K562 (cell line): Measurements from ENCODE around the gene NSDHL. TPM values are rescaled to one million over a fixed set of nuclear protein-coding genes. Genes with fewer than 3 reads are reported as not detected.

Experiments used
- ATAC-seq: fragments of 200-7000 bp; cut with Tn5 transposase; 3 replicates; pipeline ENCODE4 v1.9.1; 2020; ENCODE audit warnings: moderate library complexity
- BruUV-seq: library from RNA; stranded (reverse); fragments of 400-500 nt; replicated peaks from 2 replicates; lab custom pipeline; 2021; lab: Mats Ljungman, UMichigan
- CTCF ChIA-PET: fragments of 300-600 bp; formaldehyde crosslinking; extraction: SDS; loops from one replicate; lab custom pipeline; 2021; ENCODE audit warnings: low intra/inter-chr PET ratio; lab: Yijun Ruan, JAX
- POLR2A ChIA-PET: fragments of 300-600, 350-650 bp; sonication (Branson Sonifier 250); formaldehyde crosslinking; extraction: SDS; loops from one replicate; lab custom pipeline; 2021; ENCODE audit warnings: antibody characterized with exemption, inconsistent platforms; lab: Yijun Ruan, JAX
- DNase-seq, 4 experiments: peaks; one replicate each; pipeline versions ENCODE4 v3.0.0 to v3.0.0-alpha.2; 2011 to 2018; ENCODE audit warnings: low spot score in 3 of 4, mixed read lengths in 3 of 4; ENCODE audit errors: extremely low read depth in 1 of 4
- FAIRE-seq: peaks from 2 replicates; lab custom pipeline; 2011; peaks lifted over from hg19 to GRCh38; lab: Jason Lieb, UNC
- H2AFZ ChIP-seq: 2 replicates; pipeline ENCODE4 v1.6.0; 2011; ENCODE audit warnings: low read depth, low read length, control low read depth, inconsistent platforms
- H3K27ac ChIP-seq: fragments of 200-600 bp; 3 replicates; pipeline ENCODE4 v1.8.0; 2011; ENCODE audit warnings: low read depth, mild to moderate bottlenecking, control low read depth, inconsistent platforms, low read length, moderate library complexity, mixed read lengths; ENCODE audit errors: extremely low read depth
- H3K27me3 ChIP-seq, 2 experiments: fragments of 300-600 bp in 1 of 2; 2 replicates in 1 of 2; 3 replicates in 1 of 2; pipeline versions ENCODE4 v1.6.0 to v1.8.0; 2011; ENCODE audit warnings: inconsistent platforms in 2 of 2, low read length in 2 of 2, mild to moderate bottlenecking in 1 of 2, mixed read lengths in 1 of 2, moderate library complexity in 1 of 2; ENCODE audit not compliant: control insufficient read depth in 2 of 2, insufficient read depth in 2 of 2
- H3K36me3 ChIP-seq: fragments of 300-600 bp; 3 replicates; pipeline ENCODE4 v1.8.0; 2011; ENCODE audit warnings: mild to moderate bottlenecking, low read length, inconsistent platforms; ENCODE audit not compliant: control insufficient read depth, insufficient read depth
- H3K4me1 ChIP-seq, 2 experiments: fragments of 200-600 bp in 1 of 2; replicated peaks in 1 of 2; 2 replicates in 1 of 2; 3 replicates in 1 of 2; pipeline versions ENCODE4 v1.5.1 to v1.8.0; 2011; ENCODE audit warnings: inconsistent platforms in 2 of 2, low read length in 2 of 2, mild to moderate bottlenecking in 1 of 2, mixed read lengths in 1 of 2, moderate library complexity in 1 of 2; ENCODE audit not compliant: control insufficient read depth in 2 of 2, insufficient read depth in 2 of 2
- H3K4me2 ChIP-seq: 2 replicates; pipeline ENCODE4 v1.6.1; 2011; ENCODE audit warnings: low read length, control low read depth, inconsistent platforms, mixed read lengths; ENCODE audit not compliant: insufficient read depth
- H3K4me3 ChIP-seq: fragments of 200-600 bp; sonication (generic), shearing (Covaris generic); 2 replicates; pipeline ENCODE4 v1.5.1; 2016; ENCODE audit warnings: control low read depth, inconsistent platforms
- H3K79me2 ChIP-seq: fragments of 200-600 bp; 3 replicates; pipeline ENCODE4 v1.8.0; 2011; ENCODE audit warnings: low read length, inconsistent platforms; ENCODE audit not compliant: control insufficient read depth, insufficient read depth
- H3K9ac ChIP-seq, 2 experiments: 2 replicates each; pipeline versions ENCODE4 v1.6.0 to v1.6.1; 2011; ENCODE audit warnings: low read depth in 2 of 2, low read length in 2 of 2, control low read depth in 1 of 2, inconsistent platforms in 1 of 2, mild to moderate bottlenecking in 1 of 2, mixed read lengths in 1 of 2; ENCODE audit not compliant: insufficient read depth in 1 of 2
- H3K9me1 ChIP-seq: one replicate; pipeline ENCODE4 v1.6.0; 2011; ENCODE audit warnings: inconsistent platforms, mild to moderate bottlenecking, low read length, moderate library complexity; ENCODE audit not compliant: control insufficient read depth, insufficient read depth
- H3K9me3 ChIP-seq: replicated peaks from 2 replicates; pipeline ENCODE4 v1.5.1; 2011; ENCODE audit warnings: low read depth, low read length, inconsistent platforms; ENCODE audit not compliant: control insufficient read depth, insufficient read depth
- H4K20me1 ChIP-seq: replicated peaks from 2 replicates; pipeline ENCODE4 v1.6.1; 2011; ENCODE audit warnings: low read length, inconsistent platforms, mixed read lengths; ENCODE audit not compliant: control insufficient read depth, insufficient read depth
- ARID3A ChIP-seq: IDR thresholded peaks from 2 replicates; pipeline ENCODE4 v1.6.1; 2012; ENCODE audit warnings: low read depth, low read length, improper control_type of control experiment, borderline replicate concordance
- BCL6 ChIP-seq: fragments of 250-450 bp; sonication (Bioruptor Pico); IDR thresholded peaks from 2 replicates; pipeline ENCODE4 v1.4.0; 2020
- COPS2 ChIP-seq: fragments of 450-650 bp; conservative IDR thresholded peaks from 2 replicates; pipeline ENCODE4 v1.6.1; 2016; ENCODE audit warnings: mild to moderate bottlenecking, moderate library complexity
- IRF1 ChIP-seq: sonication (generic); formaldehyde crosslinking; IDR thresholded peaks from 2 replicates; pipeline ENCODE4 v1.8.0; 2022; ENCODE audit warnings: missing genetic modification reagents, mild to moderate bottlenecking, borderline replicate concordance
- JUND ChIP-seq, 2 experiments: IDR thresholded peaks; 2 replicates in 1 of 2; 3 replicates in 1 of 2; pipeline ENCODE4 v1.6.1; 2011; ENCODE audit warnings: borderline replicate concordance in 2 of 2, low read depth in 2 of 2, low read length in 2 of 2, improper control_type of control experiment in 1 of 2, missing biosample characterization in 1 of 2, missing genetic modification characterization in 1 of 2, missing genetic modification reagents in 1 of 2
- KLF6 ChIP-seq: fragments of 250-450 bp; sonication (Bioruptor Pico); IDR thresholded peaks from 2 replicates; pipeline ENCODE4 v1.4.0; 2020; ENCODE audit warnings: mild to moderate bottlenecking, moderate library complexity, borderline replicate concordance
- MYBL2 ChIP-seq, 2 experiments: fragments of 450-650 bp in 1 of 2; sonication (generic) in 1 of 2; formaldehyde crosslinking in 1 of 2; IDR thresholded peaks; 2 replicates each; pipeline versions ENCODE4 v1.6.1 to v1.8.1; 2017 to 2022; ENCODE audit warnings: borderline replicate concordance in 1 of 2, inconsistent platforms in 1 of 2, low read depth in 1 of 2, mild to moderate bottlenecking in 1 of 2, missing genetic modification reagents in 1 of 2, moderate library complexity in 1 of 2
- NCOA1 ChIP-seq: fragments of 450-650 bp; IDR thresholded peaks from 2 replicates; pipeline ENCODE4 v1.6.1; 2016; ENCODE audit warnings: low read depth
- RBM39 ChIP-seq: fragments of 200-400 bp; formaldehyde crosslinking; optimal IDR thresholded peaks from 2 replicates; pipeline ENCODE3; 2018; ENCODE audit warnings: low read depth, low read length
- TRIM28 ChIP-seq: fragments of 450-650 bp; IDR thresholded peaks from 2 replicates; pipeline ENCODE4 v1.6.1; 2017
- ZNF316 ChIP-seq: fragments of 450-650 bp; IDR thresholded peaks from 2 replicates; pipeline ENCODE4 v1.6.1; 2016
- ZNF561 ChIP-seq: fragments of 450-650 bp; formaldehyde crosslinking; conservative IDR thresholded peaks from 2 replicates; pipeline ENCODE4 v1.4.0; 2020; ENCODE audit warnings: mild to moderate bottlenecking, moderate library complexity
- WGBS: fragments of 100-300 bp; shearing (Covaris generic); methylation state at CpG from one replicate; pipeline ENCODE4 v1.1.6; 2016; ENCODE audit warnings: low coverage, mixed read lengths; ENCODE audit not compliant: insufficient coverage; ENCODE audit errors: missing lambda C conversion rate; 5-methylcytosine and 5-hydroxymethylcytosine counted together
- in situ Hi-C: fragments of 300-500 bp; cut with MboI; formaldehyde crosslinking; loops from 4 replicates; pipeline ENCODE4 v1.15.0; 2018; ENCODE audit warnings: inconsistent platforms, mixed read lengths
- intact Hi-C: fragments of 100-400 bp; cut with micrococcal nuclease; formaldehyde crosslinking; loops from 2 replicates; pipeline ENCODE4 v1.14.2; 2022
- polyA plus RNA-seq, 8 experiments: library from polyadenylated mRNA; depleted of rRNA in 4 of 8; stranded (reverse) in 5 of 8; unstranded in 3 of 8; fragments of >200 nt; fragmentation: Nextera tagmentation in 2 of 8; fragmentation: Illumina TruSeq in 1 of 8; extraction: Ambion mirVana in 2 of 8; extraction: Trizol in 1 of 8; gene quantifications; 2 replicates each; pipeline versions ENCODE4 v1.2.1 to v1.2.3, GENCODE V29; 2011 to 2014; ENCODE audit warnings: inconsistent platforms in 1 of 8, missing spikeins in 1 of 8
- total RNA-seq, 7 experiments: library from RNA; depleted of rRNA in 6 of 7; stranded (reverse); fragments of >200 nt in 6 of 7; fragmentation: Illumina TruSeq in 2 of 7; extraction: Trizol in 2 of 7; gene quantifications; 2 replicates each; pipeline versions ENCODE4 v1.2.1 to v1.2.3, GENCODE V29; 2011 to 2021; ENCODE audit warnings: low replicate concordance in 1 of 7

The NSDHL gene
- total and polyA plus RNA-seq, 9 of the 15 experiments (the other 6 are each of a cell fraction or from before 2014, with no cell fraction given): 22.5 to 63.4 (median 40.8) TPM

DNA sequence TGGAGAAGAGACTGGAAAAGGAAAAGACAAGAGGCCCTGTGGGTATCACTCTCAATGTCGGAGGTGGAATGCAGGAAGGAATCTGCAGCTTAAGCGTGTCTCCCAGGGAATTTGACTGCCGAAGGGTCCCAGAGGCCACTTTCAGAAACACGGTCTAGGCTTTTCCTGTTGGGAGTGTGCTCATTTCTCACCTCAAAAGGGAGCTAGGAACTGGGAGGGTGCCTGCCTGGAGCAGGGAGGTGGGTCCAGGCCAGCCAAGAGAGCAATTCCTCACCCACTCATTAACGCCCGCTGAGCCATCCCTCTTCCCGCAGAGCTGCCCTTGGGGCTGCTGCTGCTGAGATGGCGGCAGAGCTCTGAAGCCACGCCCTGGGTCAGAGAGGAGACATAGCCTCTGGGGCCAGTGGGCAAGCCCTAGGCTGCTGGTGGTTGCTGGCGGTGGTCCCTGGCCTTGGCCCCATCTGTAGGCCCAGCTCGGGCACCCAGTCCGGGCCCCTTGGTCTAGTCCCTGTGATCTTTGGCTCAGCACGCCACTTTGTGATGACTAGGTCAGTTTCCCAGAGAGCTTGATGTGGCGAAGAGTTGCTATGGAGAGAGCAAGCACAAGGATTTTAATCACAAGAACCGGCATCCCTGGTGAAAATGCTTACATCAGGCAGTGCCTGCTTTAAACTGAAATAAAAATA is 71.1 kb downstream of the NSDHL start:
- BruUV-seq: no TSS peak
- Histone ChIP-seq H3K36me3 (no peaks in the 10 kb centered on the region), H3K4me2 (no peak overlapping the region), H3K4me1 (peaks cover 0 to 18% of the 10 kb centered on the region in 2 experiments; a peak in 3 of 5 replicates), H3K79me2 (no peaks in the 10 kb centered on the region), H3K9me3 (no peaks in the 10 kb centered on the region), H3K27ac (no peak overlapping the region), H3K9ac (no peak overlapping the region), H2AFZ (no peak overlapping the region), H3K27me3 (peaks cover 23 to 71% of the 10 kb centered on the region in 2 experiments; a peak in 4 of 5 replicates), H4K20me1 (peaks cover 13% of the 10 kb centered on the region; the same call in 1 of the 2 replicates), H3K9me1 (peaks cover 3% of the 10 kb centered on the region), H3K4me3 (no peak overlapping the region)
- whole genome bisulfite sequencing: 2% methylated on average over 9 of the region's 15 CpGs
- intact Hi-C loops: no loop called here
- FAIRE-seq (no peak), ATAC-seq (no peak), DNase-seq (no peak)
- ChIA-PET CTCF (no interaction called here), POLR2A (no interaction called here)
- TF ChIP-seq BCL6 (CRISPR knock-in tag) (no peak), TRIM28 (no peak), ZNF561 (no peak), JUND (IDR thresholded peaks at IDR 0.05; ENCODE audit: borderline replicate concordance, low read depth, low read length) (no peak), JUND (tag; IDR thresholded peaks at IDR 0.05; ENCODE audit: borderline replicate concordance, low read depth, low read length) (no peak), NCOA1 (no peak), COPS2 (no peak), ZNF316 (no peak), MYBL2 (IDR thresholded peaks at IDR 0.05; ENCODE audit: low read depth) (no peak), MYBL2 (CRISPR knock-in tag; IDR thresholded peaks at IDR 0.05; ENCODE audit: borderline replicate concordance) (no peak), ARID3A (no peak), RBM39 (no peak), IRF1 (CRISPR knock-in tag) (no peak), KLF6 (CRISPR knock-in tag) (no peak)
- in situ Hi-C loops: no loop called here
